ENCODE results near the gene ARHGAP18. TPM values are rescaled to one million over a fixed set of nuclear protein-coding genes. Genes with fewer than 3 reads are reported as not detected.

Gene ARHGAP18
- total RNA-seq, 1 donor from 2014 or later, result 38.6 TPM

DNA sequence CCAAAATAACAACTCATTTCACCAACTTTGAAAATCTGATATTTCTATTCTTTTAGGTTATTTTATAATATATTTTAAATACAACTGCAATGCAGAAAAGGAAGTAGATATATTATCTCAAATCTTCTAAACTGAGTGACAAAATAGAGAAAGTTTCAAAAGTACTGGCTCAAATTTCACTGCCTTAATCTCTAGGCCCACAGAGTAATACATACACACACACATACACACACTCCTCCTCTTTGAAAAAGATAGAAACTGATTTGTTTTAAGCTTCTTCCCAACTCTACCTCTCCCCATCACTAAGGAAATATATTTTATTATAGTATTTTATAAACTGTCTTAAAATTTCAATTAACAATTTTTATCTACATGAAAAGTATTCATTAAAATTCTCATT lies 36.2 kb downstream of the ARHGAP18 start:
- H3K9ac ChIP-seq (ENCODE audit: low read length), result no peak overlapping the region
- no peak for FAIRE-seq
- Mint-ChIP-seq H3K9me3 (ENCODE audit: unreplicated experiment) (no peaks in the 10 kb centered on the region), H3K4me3 (ENCODE audit: unreplicated experiment) (peak overlapping the region; percentile 55), H3K27ac (ENCODE audit: unreplicated experiment) (peak overlapping the region; percentile 90), H3K36me3 (ENCODE audit: low read depth, unreplicated experiment) (peaks cover 6% of the 10 kb centered on the region), H3K4me1 (ENCODE audit: low read depth, unreplicated experiment) (peaks cover 60% of the 10 kb centered on the region), H3K27me3 (ENCODE audit: low read depth, unreplicated experiment) (no peaks in the 10 kb centered on the region)
- no peaks in the 10 kb centered on the region for H3K9me3 ChIP-seq (ENCODE audit: insufficient read depth, low read depth, low read length)
- H3K4me1 ChIP-seq (ENCODE audit: insufficient read depth, low read length), result peaks cover 42% of the 10 kb centered on the region
- H3K4me3 ChIP-seq (ENCODE audit: insufficient read depth, low read depth, low read length), result no peak overlapping the region
- no peaks in the 10 kb centered on the region for H3K36me3 ChIP-seq (ENCODE audit: insufficient read depth, low read length)
- no peak overlapping the region for H2AFZ ChIP-seq (ENCODE audit: low read depth, low read length)
- no peak for DNase-seq (ENCODE audit: low read depth)
- H3K27me3 ChIP-seq (ENCODE audit: insufficient read depth, low read length), result no peaks in the 10 kb centered on the region
- peak overlapping the region; percentile 78 for H3K4me2 ChIP-seq (ENCODE audit: low read length)
- H4K20me1 ChIP-seq (ENCODE audit: insufficient read depth, low read length), result no peaks in the 10 kb centered on the region
- H3K79me2 ChIP-seq (ENCODE audit: insufficient read depth, low read length), result peaks cover 69% of the 10 kb centered on the region
- TF ChIP-seq EZH2 (IDR thresholded peaks at IDR 0.05; ENCODE audit: insufficient read depth, low read length), result no peak
- TF ChIP-seq CTCF (IDR thresholded peaks at IDR 0.05; ENCODE audit: insufficient read depth, low read depth, low read length), result no peak
- H3K27ac ChIP-seq (ENCODE audit: low read depth, low read length), result peak overlapping the region; percentile 84

- H3K4me3 Mint-ChIP-seq (ENCODE audit: unreplicated experiment), result peak overlapping the region; percentile 55
- DNase-seq (ENCODE audit: low read depth) (peak; percentile 89), FAIRE-seq (peak; percentile 54)
- peaks cover 40% of the 10 kb centered on the region for H3K4me1 ChIP-seq (ENCODE audit: insufficient read depth, low read length)
- no peaks in the 10 kb centered on the region for H3K9me3 Mint-ChIP-seq (ENCODE audit: unreplicated experiment)
- peaks cover 62% of the 10 kb centered on the region for H3K4me1 Mint-ChIP-seq (ENCODE audit: low read depth, unreplicated experiment)
- no peaks in the 10 kb centered on the region for H4K20me1 ChIP-seq (ENCODE audit: insufficient read depth, low read length)
- peak overlapping the region; percentile 78 for H3K4me2 ChIP-seq (ENCODE audit: low read length)
- no peaks in the 10 kb centered on the region for H3K27me3 Mint-ChIP-seq (ENCODE audit: low read depth, unreplicated experiment)
- peak overlapping the region; percentile 88 for H3K27ac Mint-ChIP-seq (ENCODE audit: unreplicated experiment)
- no peaks in the 10 kb centered on the region for H3K36me3 ChIP-seq (ENCODE audit: insufficient read depth, low read length)
- peaks cover 10% of the 10 kb centered on the region for H3K36me3 Mint-ChIP-seq (ENCODE audit: low read depth, unreplicated experiment)
- H3K9ac ChIP-seq (ENCODE audit: low read length), result peak overlapping the region; percentile 54
- H2AFZ ChIP-seq (ENCODE audit: low read depth, low read length), result no peak overlapping the region
- H3K27ac ChIP-seq (ENCODE audit: low read depth, low read length), result peak overlapping the region; percentile 84
- TF ChIP-seq EZH2 (IDR thresholded peaks at IDR 0.05; ENCODE audit: insufficient read depth, low read length), result no peak
- no peak for TF ChIP-seq CTCF (IDR thresholded peaks at IDR 0.05; ENCODE audit: insufficient read depth, low read depth, low read length)
- no peaks in the 10 kb centered on the region for H3K27me3 ChIP-seq (ENCODE audit: insufficient read depth, low read length)
- no peaks in the 10 kb centered on the region for H3K9me3 ChIP-seq (ENCODE audit: insufficient read depth, low read depth, low read length)
- peak overlapping the region; percentile 12 for H3K4me3 ChIP-seq (ENCODE audit: insufficient read depth, low read depth, low read length)
- H3K79me2 ChIP-seq (ENCODE audit: insufficient read depth, low read length), result peaks cover 69% of the 10 kb centered on the region
These were observed 36.9 kb downstream of the ARHGAP18 start for GRCh38 chr6:129672881-129673631.

GRCh38 chr6:129672341-129672682 lies 37.7 kb downstream of the ARHGAP18 start:
- H2AFZ ChIP-seq (ENCODE audit: low read depth, low read length), result no peak overlapping the region
- Mint-ChIP-seq H3K9me3 (ENCODE audit: unreplicated experiment) (no peaks in the 10 kb centered on the region), H3K27ac (ENCODE audit: unreplicated experiment) (peak overlapping the region; percentile 88), H3K4me3 (ENCODE audit: unreplicated experiment) (no peak overlapping the region), H3K36me3 (ENCODE audit: low read depth, unreplicated experiment) (peaks cover 6% of the 10 kb centered on the region), H3K27me3 (ENCODE audit: low read depth, unreplicated experiment) (no peaks in the 10 kb centered on the region), H3K4me1 (ENCODE audit: low read depth, unreplicated experiment) (peaks cover 62% of the 10 kb centered on the region)
- peaks cover 63% of the 10 kb centered on the region for H3K79me2 ChIP-seq (ENCODE audit: insufficient read depth, low read length)
- H3K27me3 ChIP-seq (ENCODE audit: insufficient read depth, low read length), result no peaks in the 10 kb centered on the region
- DNase-seq (ENCODE audit: low read depth) (no peak), FAIRE-seq (no peak)
- H3K4me3 ChIP-seq (ENCODE audit: insufficient read depth, low read depth, low read length), result no peak overlapping the region
- TF ChIP-seq EZH2 (IDR thresholded peaks at IDR 0.05; ENCODE audit: insufficient read depth, low read length), result no peak
- TF ChIP-seq CTCF (IDR thresholded peaks at IDR 0.05; ENCODE audit: insufficient read depth, low read depth, low read length), result no peak
- H3K4me2 ChIP-seq (ENCODE audit: low read length), result peak overlapping the region; percentile 78
- H3K4me1 ChIP-seq (ENCODE audit: insufficient read depth, low read length), result peaks cover 41% of the 10 kb centered on the region
- peak overlapping the region; percentile 54 for H3K9ac ChIP-seq (ENCODE audit: low read length)
- peak overlapping the region; percentile 84 for H3K27ac ChIP-seq (ENCODE audit: low read depth, low read length)
- no peaks in the 10 kb centered on the region for H3K9me3 ChIP-seq (ENCODE audit: insufficient read depth, low read depth, low read length)
- no peaks in the 10 kb centered on the region for H3K36me3 ChIP-seq (ENCODE audit: insufficient read depth, low read length)
- H4K20me1 ChIP-seq (ENCODE audit: insufficient read depth, low read length), result no peaks in the 10 kb centered on the region
